GM21526 (cell line): ENCODE measurements around the gene HMG20B.
"Not testable (repeated sequence)": the region's sequence is repeated elsewhere in the genome, so short reads cannot be mapped to it uniquely, and the experiment has no call there.

Source experiments
- ATAC-seq: cut with Tn5 transposase; IDR thresholded peaks from one replicate; pipeline ENCODE4 v1.9.1; 2021; ENCODE audit warnings: moderate library complexity; ENCODE audit not compliant: unreplicated experiment, low FRiP score

HMG20B gene

GRCh38 chr19:3572855-3573161, at the start of gene HMG20B:
HMG20B (plus strand) TSS chr19:3572944; CDS start chr19:3573310, 366 bp downstream.
- no peak for ATAC-seq

GRCh38 chr19:3523361-3524077, 49.2 kb upstream of the HMG20B start:
- ATAC-seq = no peak

GRCh38 chr19:3524078-3524842, 48.5 kb upstream of the HMG20B start:
- ATAC-seq = no peak

- no peak for ATAC-seq
Measured at GRCh38 chr19:3524904-3525451, 47.8 kb upstream of the HMG20B start.

GRCh38 chr19:3526507-3527237, 46.1 kb upstream of the HMG20B start:
- ATAC-seq = no peak

GRCh38 chr19:3527238-3527910, 45.4 kb upstream of the HMG20B start:
- no peak for ATAC-seq

GRCh38 chr19:3528080-3528479, 44.7 kb upstream of the HMG20B start:
- ATAC-seq = no peak

GRCh38 chr19:3528539-3529211, 44.1 kb upstream of the HMG20B start:
- ATAC-seq = no peak

- not testable (repeated sequence) for ATAC-seq
Measured at GRCh38 chr19:3529299-3529698, 43.4 kb upstream of the HMG20B start.

GRCh38 chr19:3530389-3530788, 42.4 kb upstream of the HMG20B start:
- no peak for ATAC-seq

- no peak for ATAC-seq
Measured at GRCh38 chr19:3531716-3532115, 41.0 kb upstream of the HMG20B start.

- no peak for ATAC-seq
Measured at GRCh38 chr19:3532154-3532786, 40.5 kb upstream of the HMG20B start.

GRCh38 chr19:3533033-3533432, 39.7 kb upstream of the HMG20B start:
- ATAC-seq = no peak

GRCh38 chr19:3533563-3534216, 39.1 kb upstream of the HMG20B start:
- no peak for ATAC-seq

- ATAC-seq = no peak
Measured at GRCh38 chr19:3534375-3535234, 38.1 kb upstream of the HMG20B start.

- ATAC-seq = no peak
Measured at GRCh38 chr19:3535235-3535535, 37.6 kb upstream of the HMG20B start.

- no peak for ATAC-seq
Measured at GRCh38 chr19:3535563-3535965, 37.2 kb upstream of the HMG20B start.

- ATAC-seq = no peak
Measured at GRCh38 chr19:3535981-3536380, 36.8 kb upstream of the HMG20B start.
